ENCODE data around the gene LYRM4. TPM values are rescaled to one million over a fixed set of nuclear protein-coding genes. Genes with fewer than 3 reads are reported as not detected.

LYRM4 gene
- total RNA-seq, 1 experiment from 2014 or later, result 36.1 TPM

- H3K27me3 Mint-ChIP-seq (ENCODE audit: insufficient read depth, unreplicated experiment), result no peaks in the 10 kb centered on the region
- no peaks in the 10 kb centered on the region for H3K4me1 Mint-ChIP-seq (ENCODE audit: insufficient read depth, unreplicated experiment)
- TF ChIP-seq CTCF (IDR thresholded peaks at IDR 0.05; ENCODE audit: unreplicated experiment), result no peak
- no peak for DNase-seq (ENCODE audit: unreplicated experiment)
- ChIA-PET CTCF (interaction anchor here (0.7 to 1.5 kb wide), 3 partner anchors 10 to 997 kb away, joined by 3 to 8 read pairs (median 4); no protein-coding TSS in a partner anchor), POLR2A (no interaction called here)
- H3K9me3 Mint-ChIP-seq (ENCODE audit: unreplicated experiment), result no peaks in the 10 kb centered on the region
- no peak overlapping the region for H3K27ac Mint-ChIP-seq (ENCODE audit: low read depth, unreplicated experiment)
- no TSS peak for BruUV-seq (replicated peaks)
- intact Hi-C loops (cut with micrococcal nuclease), result no loop called here
- H3K36me3 Mint-ChIP-seq (ENCODE audit: insufficient read depth, unreplicated experiment), result peaks cover 6% of the 10 kb centered on the region
- no peak overlapping the region for H3K4me3 Mint-ChIP-seq (ENCODE audit: unreplicated experiment)
Observed at GRCh38 chr6:5133943-5134342, 126.8 kb downstream of the LYRM4 start.

GRCh38 chr6:5132731-5133130 is 128.0 kb downstream of the LYRM4 start:
- DNase-seq (ENCODE audit: unreplicated experiment), result no peak
- intact Hi-C loops (cut with micrococcal nuclease), result no loop called here
- Mint-ChIP-seq H3K27ac (ENCODE audit: low read depth, unreplicated experiment) (no peak overlapping the region), H3K4me1 (ENCODE audit: insufficient read depth, unreplicated experiment) (no peaks in the 10 kb centered on the region), H3K36me3 (ENCODE audit: insufficient read depth, unreplicated experiment) (peaks cover 6% of the 10 kb centered on the region), H3K27me3 (ENCODE audit: insufficient read depth, unreplicated experiment) (no peaks in the 10 kb centered on the region), H3K4me3 (ENCODE audit: unreplicated experiment) (no peak overlapping the region), H3K9me3 (ENCODE audit: unreplicated experiment) (no peaks in the 10 kb centered on the region)
- ChIA-PET POLR2A (no interaction called here), CTCF (interaction anchor here (0.8 to 1.2 kb wide), 2 partner anchors 9 to 171 kb away, joined by 3 to 4 read pairs; no protein-coding TSS in a partner anchor)
- TF ChIP-seq CTCF (IDR thresholded peaks at IDR 0.05; ENCODE audit: unreplicated experiment), result no peak
- BruUV-seq (replicated peaks), result no TSS peak

- ChIA-PET POLR2A (no interaction called here), CTCF (interaction anchor here (0.5 kb wide), 1 partner anchor 1417 kb away, joined by 3 read pairs; no protein-coding TSS in a partner anchor)
- Mint-ChIP-seq H3K27ac (ENCODE audit: low read depth, unreplicated experiment) (no peak overlapping the region), H3K9me3 (ENCODE audit: unreplicated experiment) (no peaks in the 10 kb centered on the region), H3K36me3 (ENCODE audit: insufficient read depth, unreplicated experiment) (peaks cover 6% of the 10 kb centered on the region), H3K4me3 (ENCODE audit: unreplicated experiment) (no peak overlapping the region), H3K4me1 (ENCODE audit: insufficient read depth, unreplicated experiment) (peaks cover 12% of the 10 kb centered on the region), H3K27me3 (ENCODE audit: insufficient read depth, unreplicated experiment) (no peaks in the 10 kb centered on the region)
- no peak for DNase-seq (ENCODE audit: unreplicated experiment)
- TF ChIP-seq CTCF (IDR thresholded peaks at IDR 0.05; ENCODE audit: unreplicated experiment), result no peak
- intact Hi-C loops (cut with micrococcal nuclease), result no loop called here
- no TSS peak for BruUV-seq (replicated peaks)
Observed at GRCh38 chr6:5130135-5130866, 130.4 kb downstream of the LYRM4 start.

DNA sequence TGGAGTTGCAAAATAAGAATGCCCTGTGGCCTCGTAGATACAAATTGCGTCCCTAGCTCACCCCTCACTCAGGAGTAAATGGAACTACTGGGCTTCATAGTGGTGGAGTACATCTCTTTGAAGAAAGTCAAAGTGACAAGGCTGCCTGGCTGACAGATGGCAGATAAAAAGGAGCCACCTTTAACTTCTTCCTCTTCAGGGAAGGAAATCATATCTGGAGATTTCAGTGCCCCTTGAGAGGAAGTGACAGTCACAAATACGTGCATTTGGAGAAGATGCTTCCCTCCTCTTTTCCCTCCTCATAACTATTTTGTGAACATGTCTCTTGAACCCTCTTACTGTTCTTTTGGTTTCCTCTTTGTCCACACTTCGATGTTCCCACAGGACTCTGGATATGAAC is 132.4 kb downstream of the LYRM4 start:
- ChIA-PET POLR2A (no interaction called here), CTCF (no interaction called here)
- intact Hi-C loops (cut with micrococcal nuclease), result no loop called here
- Mint-ChIP-seq H3K27me3 (ENCODE audit: insufficient read depth, unreplicated experiment) (no peaks in the 10 kb centered on the region), H3K4me1 (ENCODE audit: insufficient read depth, unreplicated experiment) (peaks cover 18% of the 10 kb centered on the region), H3K36me3 (ENCODE audit: insufficient read depth, unreplicated experiment) (peaks cover 6% of the 10 kb centered on the region), H3K27ac (ENCODE audit: low read depth, unreplicated experiment) (no peak overlapping the region), H3K9me3 (ENCODE audit: unreplicated experiment) (no peaks in the 10 kb centered on the region), H3K4me3 (ENCODE audit: unreplicated experiment) (no peak overlapping the region)
- no peak for DNase-seq (ENCODE audit: unreplicated experiment)
- no peak for TF ChIP-seq CTCF (IDR thresholded peaks at IDR 0.05; ENCODE audit: unreplicated experiment)
- BruUV-seq (replicated peaks), result no TSS peak
